ENCODE measurements around the gene RAB11FIP4.

RAB11FIP4 gene

GRCh38 chr17:31511195-31511578 is 119.7 kb downstream of the RAB11FIP4 start:
- no peak for DNase-seq (ENCODE audit: low read depth)
- H3K4me3 ChIP-seq (ENCODE audit: low read length): no peak overlapping the region
- no peak for TF ChIP-seq CTCF (IDR thresholded peaks at IDR 0.05; ENCODE audit: insufficient read depth, low read depth, low read length, missing control alignments)

GRCh38 chr17:31511580-31511979 is 120.1 kb downstream of the RAB11FIP4 start:
- DNase-seq (ENCODE audit: low read depth): no peak
- no peak overlapping the region for H3K4me3 ChIP-seq (ENCODE audit: low read length)
- no peak for TF ChIP-seq CTCF (IDR thresholded peaks at IDR 0.05; ENCODE audit: insufficient read depth, low read depth, low read length, missing control alignments)

DNA sequence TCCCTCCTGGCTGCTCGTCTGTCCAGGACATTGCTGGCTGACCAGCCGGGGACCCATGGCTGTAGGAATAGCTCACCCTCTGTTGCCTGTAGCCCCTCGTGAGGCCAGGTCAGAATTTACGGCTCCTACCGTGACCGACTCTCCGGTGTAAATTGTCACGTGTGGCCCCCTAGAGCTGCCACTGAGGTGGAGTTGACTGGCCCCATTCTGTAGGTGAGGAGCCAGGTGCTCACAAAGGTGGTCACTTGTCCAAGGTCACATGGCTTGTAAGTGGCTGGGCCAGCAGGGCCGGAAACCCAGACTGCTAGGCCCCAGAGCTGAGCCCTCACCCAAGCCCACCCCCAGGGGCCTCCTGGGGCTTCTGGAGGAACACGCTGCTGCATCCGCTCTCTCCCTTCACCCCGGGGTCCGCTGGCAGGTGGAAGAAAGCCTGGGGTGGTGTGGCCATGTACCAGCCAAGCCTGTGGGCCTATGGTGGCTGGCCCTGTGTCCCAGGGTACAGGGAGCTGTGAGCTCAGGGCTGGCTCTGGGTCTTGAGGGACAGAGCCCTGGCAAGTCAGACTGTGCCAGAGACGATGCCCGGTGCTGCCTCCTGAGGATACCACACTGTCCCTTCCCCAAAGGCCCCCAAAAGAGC is 120.7 kb downstream of the RAB11FIP4 start:
- TF ChIP-seq CTCF (IDR thresholded peaks at IDR 0.05; ENCODE audit: insufficient read depth, low read depth, low read length, missing control alignments): no peak
- no peak overlapping the region for H3K4me3 ChIP-seq (ENCODE audit: low read length)
- DNase-seq (ENCODE audit: low read depth): no peak

DNA sequence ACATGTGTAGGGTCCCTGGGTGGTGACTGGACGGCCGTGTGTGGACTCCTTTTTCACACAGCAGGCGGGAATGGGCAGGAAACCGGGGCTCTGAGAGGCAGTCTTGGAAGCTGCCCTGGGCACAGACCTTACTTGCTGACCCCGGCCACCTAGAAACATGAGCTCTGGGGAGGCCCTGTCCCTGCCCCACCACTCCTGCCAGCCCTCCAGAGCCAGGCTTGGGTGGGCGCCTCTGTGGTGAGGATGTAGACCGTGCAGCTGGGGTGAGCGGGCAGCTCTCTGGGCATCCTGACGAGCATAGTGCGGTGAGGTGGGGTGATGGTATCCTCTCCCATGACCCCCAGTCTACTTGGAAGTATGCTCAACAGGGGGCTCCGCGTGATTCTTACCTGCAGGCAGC is 121.3 kb downstream of the RAB11FIP4 start:
- no peak for DNase-seq (ENCODE audit: low read depth)
- no peak overlapping the region for H3K4me3 ChIP-seq (ENCODE audit: low read length)
- no peak for TF ChIP-seq CTCF (IDR thresholded peaks at IDR 0.05; ENCODE audit: insufficient read depth, low read depth, low read length, missing control alignments)

DNA sequence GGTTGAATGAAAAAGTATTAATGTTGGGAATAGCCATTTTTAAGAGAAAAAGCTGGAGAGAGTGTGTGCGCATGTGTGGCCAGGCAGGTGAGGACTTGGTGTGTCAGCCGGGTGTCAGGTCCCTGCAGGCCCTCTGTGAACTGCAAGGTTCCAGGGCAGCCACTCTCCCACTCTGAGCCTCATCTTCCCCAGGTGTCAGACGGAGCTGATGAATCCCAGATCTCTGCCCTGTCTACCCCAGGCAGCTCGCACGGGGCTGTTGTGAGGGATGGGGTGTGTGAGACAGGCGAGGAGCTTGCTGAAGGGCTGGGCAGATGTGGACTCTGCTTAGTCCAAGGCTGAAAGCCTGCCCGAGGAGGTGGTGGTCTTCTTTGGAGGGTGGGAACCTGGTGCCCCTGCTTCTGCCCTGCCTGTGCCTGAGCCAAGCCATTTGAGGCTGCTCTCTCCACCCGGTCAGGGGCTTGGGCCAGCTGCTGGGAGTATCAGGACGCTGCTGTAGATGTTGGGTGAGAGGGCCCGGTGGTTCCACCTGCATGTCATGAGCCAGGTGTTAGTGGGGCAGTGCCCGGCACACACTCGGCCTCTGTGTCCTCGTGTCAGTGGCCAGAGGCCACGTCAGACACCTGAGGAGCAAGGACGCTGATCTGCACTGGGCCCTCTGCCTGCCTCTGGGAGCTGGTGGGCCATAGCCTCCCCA is 122.4 kb downstream of the RAB11FIP4 start:
- no peak for TF ChIP-seq CTCF (IDR thresholded peaks at IDR 0.05; ENCODE audit: insufficient read depth, low read depth, low read length, missing control alignments)
- H3K4me3 ChIP-seq (ENCODE audit: low read length): no peak overlapping the region
- DNase-seq (ENCODE audit: low read depth): no peak

DNA sequence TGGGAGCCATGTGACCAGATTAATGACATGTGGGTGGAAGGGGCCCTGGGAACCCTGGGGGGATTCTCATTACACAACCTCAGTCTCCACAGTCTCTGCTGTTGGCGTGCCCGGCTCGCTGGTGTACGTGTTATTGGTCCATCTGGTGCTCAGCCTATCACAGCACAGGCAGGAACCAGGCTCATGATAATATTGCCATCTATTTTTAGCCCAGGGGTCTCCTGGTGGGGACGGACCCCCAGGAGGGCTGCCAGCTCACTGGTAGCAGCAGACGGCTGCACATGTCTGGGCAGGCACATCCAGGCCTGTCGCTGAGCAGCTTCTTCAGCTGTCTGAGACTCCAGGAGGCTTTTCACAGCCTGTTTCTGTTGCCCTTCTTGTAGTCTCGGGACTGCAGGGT is 123.8 kb downstream of the RAB11FIP4 start:
- DNase-seq (ENCODE audit: low read depth): peak; percentile 30
- no peak for TF ChIP-seq CTCF (IDR thresholded peaks at IDR 0.05; ENCODE audit: insufficient read depth, low read depth, low read length, missing control alignments)
- no peak overlapping the region for H3K4me3 ChIP-seq (ENCODE audit: low read length)

- no peak for DNase-seq (ENCODE audit: low read depth)
- peak; percentile 34 for TF ChIP-seq CTCF (IDR thresholded peaks at IDR 0.05; ENCODE audit: insufficient read depth, low read depth, low read length, missing control alignments)
- no peak overlapping the region for H3K4me3 ChIP-seq (ENCODE audit: low read length)
Observed at GRCh38 chr17:31517524-31517923, 126.0 kb downstream of the RAB11FIP4 start.
